Endothelial cell of umbilical vein (primary cell): ENCODE results near the gene ALKBH5. TPM values are rescaled to one million over a fixed set of nuclear protein-coding genes. Genes with fewer than 3 reads are reported as not detected.

Experiments
- polyA plus RNA-seq, 4 experiments: library from polyadenylated mRNA; depleted of rRNA in 3 of 4; stranded (reverse) in 3 of 4; unstranded in 1 of 4; fragments of >200 nt; gene quantifications; 2 replicates each; pipeline versions ENCODE4 v1.2.1 to v1.2.3, GENCODE V29; 2011 to 2012; ENCODE audit warnings: missing spikeins in 1 of 4
- total RNA-seq: library from RNA; stranded (reverse); gene quantifications from 2 replicates; pipeline ENCODE4 v1.2.3, GENCODE V29; 2021

The ALKBH5 gene
- total and polyA plus RNA-seq, 2 donors (not counting 3 experiments of a cell fraction or from before 2014, with no cell fraction given), result 55.3 to 71.0 TPM

Other genes starting within 250 kb of the ALKBH5 start
- gene TOM1L2, start 211.4 kb upstream of the ALKBH5 start, total RNA-seq, result 37.6 and 41.5 TPM in 2 replicates
- 31.7 and 36.0 TPM in 2 replicates for gene TOM1L2, start 211.4 kb upstream of the ALKBH5 start, polyA plus RNA-seq
- gene DRC3, start 211.0 kb upstream of the ALKBH5 start, total RNA-seq, result 1.6 and 2.3 TPM in 2 replicates
- gene DRC3, start 211.0 kb upstream of the ALKBH5 start, polyA plus RNA-seq, result 1.9 and 2.9 TPM in 2 replicates
- 32.1 and 35.7 TPM in 2 replicates for gene ATPAF2, start 144.7 kb upstream of the ALKBH5 start, total RNA-seq
- 23.2 and 27.3 TPM in 2 replicates for gene ATPAF2, start 144.7 kb upstream of the ALKBH5 start, polyA plus RNA-seq
- 10.1 and 11.3 TPM in 2 replicates for gene GID4, start 144.4 kb upstream of the ALKBH5 start, total RNA-seq
- 5.9 and 6.4 TPM in 2 replicates for gene GID4, start 144.4 kb upstream of the ALKBH5 start, polyA plus RNA-seq
- 55.4 and 60.4 TPM in 2 replicates for gene DRG2, start 95.9 kb upstream of the ALKBH5 start, total RNA-seq
- 46.5 and 50.2 TPM in 2 replicates for gene DRG2, start 95.9 kb upstream of the ALKBH5 start, polyA plus RNA-seq
- gene MYO15A, start 75.1 kb upstream of the ALKBH5 start, total RNA-seq, result 0.46 and 0.82 TPM in 2 replicates
- gene MYO15A, start 75.1 kb upstream of the ALKBH5 start, polyA plus RNA-seq, result 0.46 and 0.91 TPM in 2 replicates
- gene LLGL1, start 41.8 kb downstream of the ALKBH5 start, total RNA-seq, result 34.9 and 36.8 TPM in 2 replicates
- gene LLGL1, start 41.8 kb downstream of the ALKBH5 start, polyA plus RNA-seq, result 47.1 and 55.5 TPM in 2 replicates
- gene FLII, start 74.9 kb downstream of the ALKBH5 start, total RNA-seq, result 372 and 397 TPM in 2 replicates
- gene FLII, start 74.9 kb downstream of the ALKBH5 start, polyA plus RNA-seq, result 582 and 691 TPM in 2 replicates
- gene MIEF2, start 76.8 kb downstream of the ALKBH5 start, total RNA-seq, result 8.3 and 8.5 TPM in 2 replicates
- gene MIEF2, start 76.8 kb downstream of the ALKBH5 start, polyA plus RNA-seq, result 22.7 and 28.2 TPM in 2 replicates
- gene TOP3A, start 131.2 kb downstream of the ALKBH5 start, total RNA-seq, result 46.9 and 53.1 TPM in 2 replicates
- gene TOP3A, start 131.2 kb downstream of the ALKBH5 start, polyA plus RNA-seq, result 18.6 and 20.4 TPM in 2 replicates
- gene SMCR8, start 131.5 kb downstream of the ALKBH5 start, total RNA-seq, result 16.1 and 17.6 TPM in 2 replicates
- gene SMCR8, start 131.5 kb downstream of the ALKBH5 start, polyA plus RNA-seq, result 8.2 and 9.5 TPM in 2 replicates
- gene SHMT1, start 179.7 kb downstream of the ALKBH5 start, total RNA-seq, result 27.2 and 27.6 TPM in 2 replicates
- 14.2 and 18.9 TPM in 2 replicates for gene SHMT1, start 179.7 kb downstream of the ALKBH5 start, polyA plus RNA-seq
- not detected in 2 replicates for gene EVPLL, start 193.9 kb downstream of the ALKBH5 start, total RNA-seq
- gene EVPLL, start 193.9 kb downstream of the ALKBH5 start, polyA plus RNA-seq, result not detected in 2 replicates